Endothelial cell of umbilical vein (primary cell): Measurements from ENCODE around the gene EPS8. TPM values are rescaled to one million over a fixed set of nuclear protein-coding genes. Genes with fewer than 3 reads are reported as not detected.

ENCODE experiments used
- BruUV-seq: library from RNA; stranded (reverse); fragments of 400-500 nt; replicated peaks from 2 replicates; lab custom pipeline; 2021; lab: Mats Ljungman, UMichigan
- CTCF ChIA-PET: fragments of 300-600, 350-600 bp; sonication (Branson Sonifier 250); formaldehyde crosslinking; loops from one replicate; lab custom pipeline; 2021; ENCODE audit warnings: antibody characterized with exemption, inconsistent platforms; lab: Charles Lee
- POLR2A ChIA-PET: fragments of 300-600, 350-600 bp; sonication (Branson Sonifier 250); formaldehyde crosslinking; loops from one replicate; lab custom pipeline; 2021; ENCODE audit warnings: antibody characterized with exemption, inconsistent platforms; lab: Charles Lee
- DNase-seq: peaks from one replicate; pipeline ENCODE4 v3.0.0-alpha.2; 2011; ENCODE audit warnings: low read depth, low spot score
- FAIRE-seq: peaks from 2 replicates; lab custom pipeline; 2011; peaks lifted over from hg19 to GRCh38; lab: Jason Lieb, UNC
- H2AFZ ChIP-seq: 2 replicates; pipeline ENCODE4 v1.6.0; 2012; ENCODE audit warnings: low read depth, low read length, control low read depth, inconsistent platforms
- H3K27ac ChIP-seq: 2 replicates; pipeline ENCODE4 v1.5.1; 2011; ENCODE audit warnings: low read depth, mild to moderate bottlenecking, control low read depth, low read length, moderate library complexity; ENCODE audit not compliant: insufficient read depth
- H3K27me3 ChIP-seq, 2 experiments: 2 replicates each; pipeline versions ENCODE4 v1.6.0 to v1.6.1; 2011; ENCODE audit warnings: low read length in 2 of 2, mixed read lengths in 1 of 2; ENCODE audit not compliant: control insufficient read depth in 2 of 2, insufficient read depth in 2 of 2
- H3K36me3 ChIP-seq, 2 experiments: 2 replicates in 1 of 2; 3 replicates in 1 of 2; pipeline ENCODE4 v1.5.1; 2011; ENCODE audit warnings: low read length in 2 of 2, mild to moderate bottlenecking in 1 of 2, moderate library complexity in 1 of 2; ENCODE audit not compliant: control insufficient read depth in 2 of 2, insufficient read depth in 2 of 2; ENCODE audit errors: extremely low read depth in 1 of 2
- H3K4me1 ChIP-seq: 3 replicates; pipeline ENCODE4 v1.5.1; 2011; ENCODE audit warnings: mild to moderate bottlenecking, low read length; ENCODE audit not compliant: control insufficient read depth, insufficient read depth; ENCODE audit errors: extremely low read depth
- H3K4me2 ChIP-seq: 2 replicates; pipeline ENCODE4 v1.6.1; 2011; ENCODE audit warnings: low read length, control low read depth, mixed read lengths; ENCODE audit not compliant: insufficient read depth
- H3K4me3 ChIP-seq, 3 experiments: fragments of 200-600 bp in 1 of 3; sonication (generic), shearing (Covaris generic) in 1 of 3; replicated peaks in 1 of 3; 2 replicates each; pipeline ENCODE4 v1.5.1; 2011 to 2016; ENCODE audit warnings: control low read depth in 3 of 3, low read length in 3 of 3, mild to moderate bottlenecking in 2 of 3, inconsistent platforms in 1 of 3, low read depth in 1 of 3, moderate library complexity in 1 of 3; ENCODE audit not compliant: insufficient read depth in 1 of 3
- H3K79me2 ChIP-seq: 2 replicates; pipeline ENCODE4 v1.6.0; 2012; ENCODE audit warnings: low read length, inconsistent platforms; ENCODE audit not compliant: control insufficient read depth, insufficient read depth
- H3K9ac ChIP-seq: replicated peaks from 2 replicates; pipeline ENCODE3; 2011; ENCODE audit warnings: low read length, control low read depth; ENCODE audit not compliant: insufficient read depth; ENCODE audit errors: extremely low read depth
- H3K9me1 ChIP-seq: replicated peaks from 3 replicates; pipeline ENCODE4 v1.6.0; 2011; ENCODE audit warnings: mild to moderate bottlenecking, low read length; ENCODE audit not compliant: control insufficient read depth, insufficient read depth; ENCODE audit errors: extremely low read depth
- H3K9me3 ChIP-seq: replicated peaks from 2 replicates; pipeline ENCODE4 v1.5.1; 2012; ENCODE audit warnings: low read length, inconsistent platforms; ENCODE audit not compliant: control insufficient read depth, insufficient read depth
- H4K20me1 ChIP-seq: replicated peaks from 2 replicates; pipeline ENCODE3; 2011; ENCODE audit warnings: mild to moderate bottlenecking, low read length; ENCODE audit not compliant: control insufficient read depth, insufficient read depth; ENCODE audit errors: extremely low read depth
- EZH2 ChIP-seq: IDR thresholded peaks from 2 replicates; pipeline ENCODE4 v1.6.1; 2012; ENCODE audit warnings: borderline replicate concordance, low read depth, mild to moderate bottlenecking, moderate library complexity, low read length, inconsistent platforms; ENCODE audit not compliant: severe bottlenecking
- FOS ChIP-seq: IDR thresholded peaks from 2 replicates; pipeline ENCODE4 v1.6.1; 2011; ENCODE audit warnings: mild to moderate bottlenecking, low read length, moderate library complexity, borderline replicate concordance; ENCODE audit not compliant: insufficient read depth
- GATA2 ChIP-seq: IDR thresholded peaks from 2 replicates; pipeline ENCODE4 v1.7.0; 2011; ENCODE audit warnings: low read depth, mild to moderate bottlenecking, moderate library complexity, mixed read lengths, low read length; ENCODE audit not compliant: insufficient read length, insufficient read depth
- JUN ChIP-seq: IDR thresholded peaks from 2 replicates; pipeline ENCODE4 v1.6.1; 2011; ENCODE audit warnings: borderline replicate concordance, low read depth; ENCODE audit not compliant: insufficient read length, insufficient read depth
- MYC ChIP-seq: IDR thresholded peaks from one replicate; pipeline ENCODE4 v1.6.1; 2011; ENCODE audit warnings: mild to moderate bottlenecking, low read depth, low read length
- POLR2A ChIP-seq: IDR thresholded peaks from 2 replicates; pipeline ENCODE4 v1.6.1; 2012; ENCODE audit warnings: low read depth, mild to moderate bottlenecking, control low read depth, low read length
- POLR2AphosphoS5 ChIP-seq: IDR thresholded peaks from 2 replicates; pipeline ENCODE4 v1.6.1; 2012; ENCODE audit warnings: low read depth, mild to moderate bottlenecking, control low read depth, low read length, moderate library complexity; ENCODE audit not compliant: insufficient read depth
- dilution Hi-C: fragments of 300-500 bp; cut with MboI; formaldehyde crosslinking; loops from one replicate; pipeline ENCODE4 v1.15.0; 2019; ENCODE audit warnings: low sequenced_read_pairs; ENCODE audit not compliant: extremely low pct_ligation_motif_present
- intact Hi-C: fragments of 100-400 bp; cut with micrococcal nuclease; formaldehyde crosslinking; loops from one replicate; pipeline ENCODE4 v1.10.0; 2022
- polyA plus RNA-seq, 4 experiments: library from polyadenylated mRNA; depleted of rRNA in 3 of 4; stranded (reverse) in 3 of 4; unstranded in 1 of 4; fragments of >200 nt; gene quantifications; 2 replicates each; pipeline versions ENCODE4 v1.2.1 to v1.2.3, GENCODE V29; 2011 to 2012; ENCODE audit warnings: missing spikeins in 1 of 4
- total RNA-seq: library from RNA; stranded (reverse); gene quantifications from 2 replicates; pipeline ENCODE4 v1.2.3, GENCODE V29; 2021
- TF ChIP-seq, protein P1 (sequence below), 2 donors: IDR thresholded peaks; 1 replicate in 1 of 2; 2 replicates in 1 of 2; pipeline ENCODE4 v1.5.1; 2011; ENCODE audit warnings: low read length in 2 of 2, mild to moderate bottlenecking in 2 of 2, moderate library complexity in 2 of 2, control low read depth in 1 of 2, inconsistent platforms in 1 of 2, low read depth in 1 of 2; ENCODE audit not compliant: insufficient read depth in 1 of 2; ENCODE audit errors: extremely low read depth in 1 of 2
- TF ChIP-seq, protein P2 (sequence below): IDR thresholded peaks from 2 replicates; pipeline ENCODE4 v1.6.1; 2011; ENCODE audit not compliant: insufficient read depth, insufficient read length

EPS8 gene
- total and polyA plus RNA-seq, 2 donors (not counting 3 experiments of a cell fraction or from before 2014, with no cell fraction given), result 8.4 to 11.9 TPM

DNA sequence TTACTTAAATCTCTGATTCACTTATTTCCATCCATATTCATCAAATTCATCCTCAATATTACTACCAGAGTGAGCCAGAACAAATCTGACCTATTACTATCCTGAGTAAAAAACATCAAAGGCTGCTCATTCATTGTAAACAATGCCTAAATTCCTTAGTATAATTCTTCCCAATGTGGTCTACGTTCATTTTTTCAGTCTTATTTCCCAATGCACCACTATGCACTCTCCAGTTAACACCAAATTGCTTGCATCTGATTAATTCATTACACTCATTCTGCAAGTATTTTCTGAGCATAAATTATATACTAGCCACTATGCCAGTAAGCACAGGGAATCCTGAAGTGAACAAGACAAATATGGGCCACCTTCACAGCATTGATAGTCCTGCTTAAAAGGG, 110.0 kb downstream of the EPS8 start:
- no TSS peak for BruUV-seq
- intact Hi-C loops, result no loop called here
- FAIRE-seq (no peak), DNase-seq (no peak)
- Histone ChIP-seq H3K4me3 (no peak overlapping the region), H3K9me3 (no peaks in the 10 kb centered on the region), H4K20me1 (no peaks in the 10 kb centered on the region), H3K9me1 (no peaks in the 10 kb centered on the region), H3K27ac (no peak overlapping the region), H3K4me2 (no peak overlapping the region), H3K27me3 (no peaks in the 10 kb centered on the region), H3K4me1 (peaks cover 3% of the 10 kb centered on the region), H3K36me3 (no peaks in the 10 kb centered on the region), H3K9ac (no peak overlapping the region), H3K79me2 (no peaks in the 10 kb centered on the region), H2AFZ (no peak overlapping the region)
- POLR2A ChIA-PET, result no interaction called here
- CTCF ChIA-PET, result interaction anchor here (0.9 kb wide), 1 partner anchor 10 kb away, joined by 3 read pairs; no protein-coding TSS in a partner anchor
- TF ChIP-seq, protein P1, sequence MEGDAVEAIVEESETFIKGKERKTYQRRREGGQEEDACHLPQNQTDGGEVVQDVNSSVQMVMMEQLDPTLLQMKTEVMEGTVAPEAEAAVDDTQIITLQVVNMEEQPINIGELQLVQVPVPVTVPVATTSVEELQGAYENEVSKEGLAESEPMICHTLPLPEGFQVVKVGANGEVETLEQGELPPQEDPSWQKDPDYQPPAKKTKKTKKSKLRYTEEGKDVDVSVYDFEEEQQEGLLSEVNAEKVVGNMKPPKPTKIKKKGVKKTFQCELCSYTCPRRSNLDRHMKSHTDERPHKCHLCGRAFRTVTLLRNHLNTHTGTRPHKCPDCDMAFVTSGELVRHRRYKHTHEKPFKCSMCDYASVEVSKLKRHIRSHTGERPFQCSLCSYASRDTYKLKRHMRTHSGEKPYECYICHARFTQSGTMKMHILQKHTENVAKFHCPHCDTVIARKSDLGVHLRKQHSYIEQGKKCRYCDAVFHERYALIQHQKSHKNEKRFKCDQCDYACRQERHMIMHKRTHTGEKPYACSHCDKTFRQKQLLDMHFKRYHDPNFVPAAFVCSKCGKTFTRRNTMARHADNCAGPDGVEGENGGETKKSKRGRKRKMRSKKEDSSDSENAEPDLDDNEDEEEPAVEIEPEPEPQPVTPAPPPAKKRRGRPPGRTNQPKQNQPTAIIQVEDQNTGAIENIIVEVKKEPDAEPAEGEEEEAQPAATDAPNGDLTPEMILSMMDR (IDR thresholded peaks at IDR 0.05; ENCODE audit: extremely low read depth in 1 of 2, insufficient read depth in 1 of 2, low read depth in 1 of 2, low read length in 2 of 2), result no peak
- TF ChIP-seq FOS, result no peak
- no peak for TF ChIP-seq EZH2
- no peak for TF ChIP-seq MYC
- no peak for TF ChIP-seq POLR2AphosphoS5
- TF ChIP-seq, protein P2, sequence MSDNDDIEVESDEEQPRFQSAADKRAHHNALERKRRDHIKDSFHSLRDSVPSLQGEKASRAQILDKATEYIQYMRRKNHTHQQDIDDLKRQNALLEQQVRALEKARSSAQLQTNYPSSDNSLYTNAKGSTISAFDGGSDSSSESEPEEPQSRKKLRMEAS, result no peak
- no peak for TF ChIP-seq GATA2
- no peak for TF ChIP-seq JUN
- TF ChIP-seq POLR2A, result no peak
- dilution Hi-C loops, result no loop called here
